HG03575 (cell line): ENCODE data around the gene MXI1.

Experiments
- ATAC-seq: cut with Tn5 transposase; IDR thresholded peaks from one replicate; pipeline ENCODE4 v1.9.1; 2021; ENCODE audit not compliant: unreplicated experiment, insufficient number of reproducible peaks, low FRiP score; ENCODE audit errors: extremely low read depth

MXI1 gene

DNA sequence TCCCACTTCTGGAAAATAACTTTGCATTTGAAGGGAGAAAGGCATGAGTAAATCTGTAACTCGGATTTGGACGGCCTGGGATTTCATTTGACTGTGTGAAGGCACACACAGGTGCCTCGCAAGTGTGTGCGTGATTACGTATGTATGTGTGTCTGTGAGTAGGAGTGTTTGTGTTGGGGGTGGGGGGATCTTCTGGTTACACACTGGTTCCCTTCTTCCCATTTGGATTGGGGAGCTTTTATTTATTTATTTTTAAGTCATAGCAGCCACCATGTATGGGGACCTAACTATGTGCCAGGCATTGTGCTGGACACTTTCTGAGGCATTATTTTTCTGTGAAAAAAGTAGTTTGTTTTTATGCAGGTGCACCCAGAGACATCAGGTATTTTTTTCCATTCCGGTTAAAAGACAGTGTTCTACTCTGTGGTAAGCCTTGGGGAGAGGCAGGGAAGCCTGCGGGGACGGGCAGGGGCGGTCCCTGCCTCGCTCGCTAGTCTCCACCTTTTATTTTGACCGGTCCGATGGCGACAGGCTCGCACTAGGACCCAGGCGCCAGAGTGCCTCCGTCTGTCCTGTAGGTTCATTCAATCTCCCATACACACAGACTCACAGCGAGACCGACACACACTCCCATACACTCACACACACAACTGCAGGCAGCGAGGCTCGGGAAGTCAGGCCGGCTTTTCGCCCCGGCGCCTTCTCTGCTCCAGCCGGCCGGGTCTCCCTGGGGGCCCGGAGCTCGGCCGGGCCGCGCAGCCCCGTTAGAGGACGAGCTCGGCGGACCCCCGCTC is at the start of gene MXI1:
TSS of gene MXI1 (plus strand) at position 595 of the 794 bp plus-strand sequence. CDS start 204 bp downstream, outside the sequence.
- ATAC-seq: peak; percentile 38

DNA sequence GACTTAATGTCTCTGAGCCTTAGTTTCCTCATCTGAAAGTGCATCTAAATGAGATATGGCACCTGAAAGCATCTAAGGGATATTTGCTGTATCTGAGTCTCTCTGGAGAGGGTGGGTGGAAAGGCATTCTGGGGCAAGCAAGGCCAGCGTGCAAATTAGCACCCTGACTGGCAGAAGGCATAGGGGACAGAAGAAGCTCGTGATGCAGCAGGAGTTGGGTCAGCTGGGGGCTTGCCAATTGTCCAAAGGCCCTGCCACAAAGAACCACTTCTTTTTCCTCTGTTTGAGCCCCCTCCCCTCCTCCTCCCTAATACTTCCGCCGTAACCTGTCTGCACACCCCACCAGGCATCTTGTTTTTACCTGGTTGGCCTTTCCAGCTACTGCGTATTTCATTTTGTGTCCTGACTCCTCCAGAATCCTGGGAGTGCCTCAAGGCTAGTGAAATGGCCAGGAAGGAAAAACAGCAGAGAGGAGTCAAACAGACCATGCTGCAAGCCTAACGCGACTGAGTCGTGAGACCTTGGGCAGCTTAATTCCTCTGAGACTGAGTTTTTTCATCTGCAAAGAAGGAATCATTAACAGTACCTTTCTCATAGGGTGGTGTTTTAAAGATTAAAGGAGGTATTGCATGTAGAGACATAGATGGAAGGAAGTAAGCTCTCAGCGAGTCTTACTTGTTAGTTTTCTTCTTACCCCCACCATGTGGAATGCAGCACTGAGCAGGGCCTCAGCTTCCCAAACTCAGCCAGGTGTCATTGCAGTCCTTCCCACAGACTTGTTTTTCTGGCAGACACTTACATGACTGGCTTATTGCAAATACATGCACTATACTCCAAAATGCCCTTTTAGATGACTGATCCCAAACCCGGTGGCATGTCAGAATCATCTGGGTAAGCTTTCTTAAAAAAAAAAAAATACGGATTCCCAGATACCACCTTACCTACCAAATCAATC is 49.1 kb upstream of the MXI1 start:
- no peak for ATAC-seq

DNA sequence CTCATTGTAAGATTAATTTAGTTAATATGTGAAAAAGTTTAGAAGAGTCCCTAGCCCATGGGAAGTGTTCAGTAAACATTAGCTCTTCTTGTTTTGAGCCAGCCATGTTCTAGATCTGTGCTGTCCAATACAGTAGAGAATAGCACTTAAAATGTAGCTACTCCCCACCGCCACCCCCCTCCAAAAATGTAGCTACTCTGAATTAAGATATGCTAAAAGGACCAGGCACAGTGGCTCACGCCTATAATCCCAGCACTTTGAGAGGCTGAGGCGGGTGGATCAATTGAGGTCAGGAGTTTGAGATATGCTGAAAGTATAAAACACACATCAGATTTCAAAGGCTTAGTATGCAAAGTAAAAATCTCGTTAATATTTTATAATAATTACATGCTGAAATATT is 47.3 kb upstream of the MXI1 start:
- ATAC-seq: no peak

DNA sequence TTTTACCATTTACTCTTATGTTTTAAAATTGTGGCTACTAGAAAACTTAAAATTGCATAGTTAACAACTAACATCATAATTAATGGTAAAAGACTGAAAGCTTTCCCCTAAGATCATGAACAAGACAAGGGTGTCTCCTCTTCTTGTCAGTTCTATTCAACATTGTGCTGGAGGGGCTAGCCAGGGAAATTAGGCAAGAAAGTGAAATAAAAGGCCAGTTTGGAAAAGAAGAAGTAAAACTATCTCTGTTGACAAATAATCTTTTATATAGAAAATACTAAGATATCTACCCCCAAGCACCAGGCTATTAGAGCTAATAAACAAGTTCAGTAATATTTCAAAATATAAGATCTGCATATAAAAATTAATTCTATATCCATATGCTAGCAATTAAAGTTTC is 46.9 kb upstream of the MXI1 start:
- ATAC-seq: no peak

DNA sequence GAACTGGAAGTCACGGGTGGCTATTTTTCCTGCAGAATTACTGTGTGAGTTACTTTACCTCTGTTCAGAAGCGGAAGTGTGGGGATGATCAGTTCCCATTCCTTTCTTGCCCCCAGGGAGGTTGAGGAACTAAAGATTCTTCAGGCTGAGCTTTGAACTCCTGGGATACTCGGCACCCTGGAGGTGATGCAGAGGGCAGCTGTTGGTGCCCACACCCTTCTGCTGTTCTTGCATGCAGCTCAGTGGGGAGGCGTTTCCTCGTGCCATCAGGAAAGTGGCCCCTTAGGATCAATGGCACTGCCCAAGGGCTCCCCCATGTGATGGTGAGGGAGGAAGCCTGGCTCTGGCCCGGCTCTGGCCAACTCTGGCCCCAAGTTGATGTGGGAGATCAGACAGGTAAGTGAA is 44.7 kb upstream of the MXI1 start:
- ATAC-seq: no peak

DNA sequence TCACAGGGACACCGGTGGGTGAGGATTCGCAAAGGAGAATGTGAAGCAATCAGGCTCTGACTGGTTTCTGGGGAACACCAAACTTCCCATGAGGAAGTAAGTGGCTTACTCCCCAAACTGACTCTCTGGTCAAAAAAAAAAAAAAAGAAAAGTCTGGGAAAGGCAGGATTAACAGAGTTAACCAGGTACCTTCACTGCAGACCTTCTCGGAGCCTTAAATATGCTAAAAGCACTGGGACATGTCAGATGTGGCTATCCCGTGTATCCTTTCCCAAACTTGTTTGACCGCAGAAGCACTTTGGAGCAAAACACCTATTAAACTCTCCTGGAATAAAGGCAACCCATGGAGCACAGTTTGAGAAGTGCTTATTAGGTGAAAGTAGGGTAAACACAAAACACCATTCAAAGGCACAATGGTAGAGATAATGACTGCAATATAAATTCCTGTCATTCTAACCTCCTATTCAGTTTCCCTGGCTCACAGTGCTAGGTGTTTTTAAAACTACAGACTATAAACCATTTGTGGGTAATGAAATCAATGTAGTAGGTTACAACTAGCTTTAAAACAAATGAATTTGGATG is 44.1 kb upstream of the MXI1 start:
- no peak for ATAC-seq

DNA sequence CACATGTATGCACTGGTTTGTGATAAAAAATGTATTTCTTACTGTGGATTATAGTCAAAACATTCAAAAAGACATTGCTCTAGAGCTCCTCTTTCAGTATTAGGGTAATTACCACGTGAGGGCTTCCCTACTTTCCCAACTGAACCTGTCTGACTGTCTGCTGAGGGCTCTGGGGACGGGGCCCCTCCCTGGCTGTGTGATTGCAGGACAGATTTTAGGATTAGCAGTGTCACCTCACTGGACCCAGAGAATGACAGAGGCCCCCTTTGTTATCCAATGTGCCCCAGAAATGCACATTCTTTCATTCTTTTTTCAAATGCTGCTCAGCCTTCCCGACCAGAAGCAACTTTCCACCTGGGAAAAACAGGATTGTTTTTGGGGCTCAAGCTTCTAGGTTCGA is 43.6 kb upstream of the MXI1 start:
- no peak for ATAC-seq

DNA sequence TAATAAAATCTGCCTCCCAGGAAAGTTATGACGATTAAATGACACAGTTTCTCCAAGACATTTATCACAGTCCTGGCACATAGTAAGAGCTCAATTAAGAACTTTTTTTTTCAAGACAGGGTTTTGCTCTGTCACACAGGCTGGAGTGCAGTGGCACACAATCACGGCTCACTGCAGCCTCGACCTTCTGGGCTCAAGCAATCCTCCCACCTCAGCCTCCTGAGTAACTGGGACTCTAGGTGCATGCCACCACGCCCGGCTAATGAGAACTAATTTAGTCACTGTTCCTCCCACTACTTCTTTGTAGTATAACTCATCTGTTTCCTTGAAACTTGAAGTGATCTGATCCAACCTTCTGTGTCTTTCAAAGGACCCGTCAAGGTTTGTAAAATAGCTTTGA is 42.2 kb upstream of the MXI1 start:
- ATAC-seq: no peak

DNA sequence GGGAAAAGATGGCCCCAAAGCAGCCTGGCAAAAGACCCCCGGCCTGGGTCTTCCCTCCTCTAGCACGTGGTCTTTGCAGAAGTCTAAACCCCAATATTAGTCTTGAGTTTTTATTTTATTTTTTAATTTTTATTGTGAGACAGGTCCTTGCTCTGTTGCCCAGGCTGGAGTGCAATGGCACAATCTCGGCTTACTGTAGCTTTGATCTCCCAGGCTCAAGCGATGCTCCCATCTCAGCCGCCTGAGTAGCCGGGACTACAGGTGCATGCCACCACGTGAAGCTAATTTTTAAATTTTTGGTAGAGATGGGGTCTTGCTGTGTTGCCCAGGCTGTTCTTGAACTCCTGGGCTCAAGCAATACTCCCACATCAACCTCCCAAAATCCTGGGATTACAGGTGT is 40.3 kb upstream of the MXI1 start:
- no peak for ATAC-seq

DNA sequence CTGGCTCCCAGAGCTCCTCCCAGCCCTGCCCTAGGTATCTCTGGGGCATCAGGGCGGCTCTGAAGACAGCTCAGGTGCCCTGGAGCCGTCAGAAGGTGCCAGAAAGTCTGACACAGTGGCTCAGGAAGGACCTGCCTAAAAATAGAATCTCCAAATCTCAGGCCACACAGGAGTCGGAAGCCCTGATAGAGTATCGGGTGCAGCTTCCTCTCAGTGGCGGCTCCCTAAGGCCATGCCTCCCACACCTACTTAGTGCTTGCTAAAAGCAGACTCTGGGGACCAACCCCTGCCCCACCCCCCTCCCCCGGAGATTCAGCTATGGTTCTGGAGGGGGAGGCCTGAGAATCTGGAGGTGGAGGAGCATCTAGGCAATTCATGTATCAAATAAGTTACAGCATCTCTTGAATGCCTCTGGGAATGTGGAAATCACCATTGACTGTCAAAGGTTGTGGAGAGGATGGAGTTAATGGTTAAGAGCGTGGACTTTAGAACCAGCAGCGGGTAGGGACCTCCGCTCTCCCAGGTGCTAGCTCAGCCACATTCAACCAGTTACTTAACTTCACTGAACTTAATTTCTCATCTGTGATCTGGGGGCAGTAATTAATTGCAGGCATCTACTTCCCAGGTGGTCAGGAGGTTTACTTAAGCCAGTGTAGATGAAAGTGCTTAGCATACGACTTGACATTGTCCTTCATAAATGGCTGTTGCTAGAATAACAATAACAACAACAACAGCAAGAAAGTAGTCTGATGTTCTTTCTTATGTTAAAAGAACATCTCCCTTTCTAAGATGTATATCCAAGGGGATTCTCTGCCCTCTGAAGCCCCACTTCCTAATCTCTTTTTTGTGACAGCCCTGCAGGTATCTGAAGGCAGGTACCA is 38.6 kb upstream of the MXI1 start:
- no peak for ATAC-seq

DNA sequence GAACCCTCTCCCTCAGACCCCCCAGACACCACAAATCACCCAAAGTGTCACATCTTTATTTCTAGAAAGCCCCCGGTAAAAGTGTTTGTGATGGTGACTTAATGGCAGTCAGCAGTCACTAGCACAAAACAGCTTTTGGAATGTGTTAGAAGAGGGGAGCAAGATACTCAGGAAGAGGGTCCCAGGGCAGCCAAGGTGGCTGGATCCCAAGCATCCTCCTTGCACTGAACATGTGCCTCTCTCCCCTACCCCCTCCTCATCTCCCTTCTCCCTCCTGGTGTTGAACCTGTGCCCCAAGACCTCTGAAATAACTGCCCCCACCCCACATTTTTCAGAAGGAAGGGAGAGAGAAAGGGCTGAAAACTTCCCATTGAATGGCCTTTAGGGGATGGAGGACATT is 37.8 kb upstream of the MXI1 start:
- ATAC-seq: no peak

DNA sequence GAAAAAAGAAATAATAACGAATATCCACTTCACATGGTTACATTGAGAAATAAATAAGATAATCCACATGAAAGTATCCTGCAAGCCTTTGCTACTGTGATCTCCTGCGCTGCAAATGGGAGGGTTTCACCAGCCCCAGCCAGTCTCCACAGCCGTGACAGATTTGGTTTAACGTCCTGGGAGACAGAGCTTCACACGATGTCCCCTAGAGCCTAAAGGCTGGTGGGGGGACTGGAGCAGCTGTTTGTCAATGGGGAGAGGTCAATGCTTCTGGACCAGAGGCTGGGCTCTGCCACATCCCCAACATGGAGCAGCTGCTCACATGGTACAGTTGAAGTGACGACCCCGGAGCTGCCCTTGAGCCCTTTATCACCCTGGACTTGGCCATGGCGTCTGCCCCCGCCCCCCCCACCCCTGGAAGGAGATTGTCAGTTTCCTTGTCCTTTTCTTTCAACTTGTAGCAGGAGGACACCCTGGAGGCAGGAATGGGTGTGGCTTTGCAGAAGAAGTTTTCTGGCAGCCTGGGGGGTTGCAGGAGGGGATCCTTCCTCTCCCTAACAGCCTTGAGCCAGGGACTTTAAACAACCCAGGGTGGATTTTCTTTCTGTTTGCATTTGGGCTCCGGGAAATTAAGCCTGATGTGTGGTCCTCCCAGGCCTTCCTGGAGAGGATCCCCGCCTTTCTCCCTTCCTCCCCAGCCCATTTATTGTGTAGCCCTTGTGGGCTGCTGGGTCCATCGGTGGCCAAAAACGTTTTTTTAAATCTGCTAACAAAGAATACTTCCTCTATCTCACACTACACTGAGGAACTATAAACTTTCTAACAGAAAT is 37.0 kb upstream of the MXI1 start:
- ATAC-seq: no peak

DNA sequence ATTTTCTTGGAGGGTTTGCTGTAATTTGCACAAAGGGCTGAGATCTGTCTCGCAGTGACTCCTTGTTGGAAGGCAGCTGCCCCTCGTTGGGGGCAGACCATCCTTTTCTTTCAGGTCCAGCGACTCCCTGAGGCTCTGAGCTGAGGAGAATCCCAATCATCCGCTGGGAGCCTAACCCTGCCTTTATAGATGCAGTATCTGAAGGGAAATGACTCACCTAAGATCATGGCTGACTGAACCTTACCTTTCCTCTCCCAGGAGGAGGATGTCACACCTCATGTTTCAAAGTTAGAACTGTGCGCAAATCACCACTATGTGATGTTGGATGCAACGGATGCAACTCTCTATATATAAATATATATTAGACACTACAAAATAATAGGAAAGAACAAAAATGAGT is 36.4 kb upstream of the MXI1 start:
- no peak for ATAC-seq

DNA sequence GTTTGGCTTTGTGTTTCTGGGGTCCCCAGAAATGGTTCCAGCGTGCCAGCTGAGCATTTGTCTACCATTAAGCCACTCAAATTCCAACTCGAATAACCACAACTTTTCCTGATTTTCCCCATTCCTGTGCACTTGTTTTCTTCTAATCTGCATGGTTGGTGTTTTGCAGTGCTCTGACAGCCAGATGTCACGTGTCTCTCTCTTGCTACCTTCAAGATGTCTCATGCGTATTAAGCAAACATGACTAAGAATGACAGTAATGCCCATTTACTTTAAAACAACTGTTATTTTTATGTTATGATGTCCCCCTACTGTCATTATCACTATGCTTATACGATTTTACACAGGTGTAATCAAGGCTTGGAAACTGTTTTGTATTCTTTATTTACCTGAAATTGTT is 35.2 kb upstream of the MXI1 start:
- no peak for ATAC-seq

DNA sequence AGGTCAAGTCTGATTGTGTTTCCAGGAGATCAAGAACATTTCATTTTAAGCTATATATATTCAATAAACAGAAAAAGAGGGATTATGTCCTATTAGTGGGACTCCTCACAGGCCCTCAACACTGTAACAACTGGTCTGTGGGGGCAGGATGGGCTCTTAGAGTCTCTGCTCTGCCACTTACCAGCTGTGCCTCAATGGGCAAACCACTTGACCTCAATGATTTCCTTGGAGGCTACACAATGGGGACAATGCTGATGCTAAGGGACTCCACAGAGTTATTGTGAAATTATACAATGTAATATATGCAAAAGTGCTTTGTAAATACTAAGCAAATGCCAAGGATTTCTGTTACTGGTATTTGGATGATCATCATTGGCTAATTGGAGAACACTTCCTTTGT is 33.2 kb upstream of the MXI1 start:
- no peak for ATAC-seq

DNA sequence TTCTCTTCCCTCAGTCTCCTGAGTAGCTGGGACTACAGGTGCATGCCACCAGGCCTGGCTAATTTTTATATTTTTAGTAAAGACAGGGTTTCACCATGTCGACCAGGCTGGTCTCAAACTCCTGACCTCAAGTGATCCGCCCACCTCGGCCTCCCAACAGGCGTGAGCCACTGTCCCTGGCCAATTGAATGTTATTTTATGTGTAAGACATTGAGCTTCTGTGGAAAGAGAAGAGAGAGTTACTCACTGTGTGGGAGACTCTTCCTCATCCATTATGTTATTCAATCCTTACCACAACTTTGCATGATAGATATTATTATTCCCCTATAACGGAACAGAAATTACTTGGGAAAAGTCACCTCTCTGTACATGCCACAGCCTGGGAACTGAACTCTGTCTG is 32.6 kb upstream of the MXI1 start:
- no peak for ATAC-seq

DNA sequence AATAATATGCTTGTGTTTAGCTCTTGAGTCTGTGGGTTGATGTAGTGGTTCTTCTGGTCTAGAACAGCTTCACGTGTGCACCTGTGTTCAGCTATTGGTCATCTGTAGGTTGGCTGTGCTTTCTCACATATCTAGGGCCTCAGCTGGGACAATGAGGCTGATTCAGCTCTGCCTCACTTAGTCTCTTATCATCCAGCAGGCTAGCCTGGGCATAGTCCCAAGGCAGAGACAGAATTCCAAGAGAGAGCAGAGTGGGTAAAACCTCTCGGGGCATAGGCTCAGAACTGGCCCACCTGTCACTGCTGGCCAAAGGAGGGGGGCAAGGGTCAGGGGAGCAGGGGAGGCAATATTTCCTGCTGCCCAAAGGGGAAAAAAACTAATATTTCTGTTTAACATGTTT is 32.0 kb upstream of the MXI1 start:
- no peak for ATAC-seq
